Testis (tissue), 2 donors: ENCODE data around the gene TPCN2.

ENCODE experiments used
- POLR2A ChIP-seq: fragments of 450-650 bp; IDR thresholded peaks from one replicate; pipeline ENCODE4 v1.6.1; 2017; ENCODE audit warnings: antibody characterized with exemption, mild to moderate bottlenecking, moderate library complexity
- TF ChIP-seq, protein P1 (sequence below), 3 experiments: fragments of 450-650 bp in 2 of 3; fragments of 200-600 bp in 1 of 3; sonication (generic) in 1 of 3; IDR thresholded peaks; one replicate each; pipeline ENCODE4 v1.5.1; 2016 to 2019; ENCODE audit warnings: antibody characterized with exemption in 3 of 3, mild to moderate bottlenecking in 2 of 3, moderate library complexity in 1 of 3

DNA sequence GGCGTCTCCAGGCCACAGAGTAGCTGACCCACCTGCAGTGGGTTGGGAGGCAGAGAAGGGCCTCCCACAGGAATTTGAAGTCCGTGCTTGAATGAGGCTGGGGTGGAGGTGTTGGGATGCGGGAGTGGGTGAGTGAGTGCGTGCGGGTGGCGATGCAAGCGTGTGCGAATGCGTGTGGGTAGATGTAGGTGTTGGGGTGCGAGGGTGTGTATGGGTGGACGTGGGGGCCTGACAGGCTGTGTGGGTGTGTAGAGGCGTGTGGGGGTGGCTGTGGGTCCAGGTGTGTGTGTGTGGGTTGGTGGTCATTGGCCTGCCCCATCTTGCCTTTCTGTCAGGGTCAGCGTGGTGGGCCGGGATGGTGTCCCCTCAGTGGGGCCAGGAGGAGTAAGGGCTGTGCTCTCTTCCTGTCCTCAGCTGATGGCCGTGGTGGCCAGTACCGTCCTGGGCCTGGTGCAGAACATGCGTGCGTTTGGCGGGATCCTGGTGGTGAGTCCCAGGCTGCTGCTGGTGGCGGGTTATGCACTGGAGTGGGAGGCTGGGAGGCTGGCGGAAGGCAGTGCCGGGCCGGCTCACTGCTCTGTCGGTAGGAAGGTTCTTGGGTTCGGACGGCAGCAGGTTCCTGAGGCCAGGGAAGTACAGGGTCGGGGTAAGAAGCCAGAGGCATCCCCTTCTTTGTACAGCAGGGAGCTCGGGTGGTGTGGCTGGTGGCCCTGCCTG, 35.0 kb downstream of the TPCN2 start:
- TF ChIP-seq, protein P1, sequence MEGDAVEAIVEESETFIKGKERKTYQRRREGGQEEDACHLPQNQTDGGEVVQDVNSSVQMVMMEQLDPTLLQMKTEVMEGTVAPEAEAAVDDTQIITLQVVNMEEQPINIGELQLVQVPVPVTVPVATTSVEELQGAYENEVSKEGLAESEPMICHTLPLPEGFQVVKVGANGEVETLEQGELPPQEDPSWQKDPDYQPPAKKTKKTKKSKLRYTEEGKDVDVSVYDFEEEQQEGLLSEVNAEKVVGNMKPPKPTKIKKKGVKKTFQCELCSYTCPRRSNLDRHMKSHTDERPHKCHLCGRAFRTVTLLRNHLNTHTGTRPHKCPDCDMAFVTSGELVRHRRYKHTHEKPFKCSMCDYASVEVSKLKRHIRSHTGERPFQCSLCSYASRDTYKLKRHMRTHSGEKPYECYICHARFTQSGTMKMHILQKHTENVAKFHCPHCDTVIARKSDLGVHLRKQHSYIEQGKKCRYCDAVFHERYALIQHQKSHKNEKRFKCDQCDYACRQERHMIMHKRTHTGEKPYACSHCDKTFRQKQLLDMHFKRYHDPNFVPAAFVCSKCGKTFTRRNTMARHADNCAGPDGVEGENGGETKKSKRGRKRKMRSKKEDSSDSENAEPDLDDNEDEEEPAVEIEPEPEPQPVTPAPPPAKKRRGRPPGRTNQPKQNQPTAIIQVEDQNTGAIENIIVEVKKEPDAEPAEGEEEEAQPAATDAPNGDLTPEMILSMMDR (IDR thresholded peaks at IDR 0.05): no peak
- TF ChIP-seq POLR2A: no peak
